B cell (primary cell): ENCODE measurements around the gene CDKN1B. TPM values are rescaled to one million over a fixed set of nuclear protein-coding genes. Genes with fewer than 3 reads are reported as not detected.

ENCODE experiments used
- ATAC-seq: fragments of 200-7000 bp; cut with Tn5 transposase; one replicate; pipeline ENCODE4 v1.10.0; 2021; ENCODE audit warnings: low read depth, mild to moderate bottlenecking, moderate number of reproducible peaks, moderate library complexity
- CTCF ChIA-PET: fragments of 350-600 bp; sonication (Branson Sonifier 250); formaldehyde crosslinking; loops from one replicate; lab custom pipeline; 2021; ENCODE audit warnings: antibody characterized with exemption, inconsistent platforms; lab: Charles Lee
- POLR2A ChIA-PET: fragments of 350-600 bp; sonication (Branson Sonifier 250); formaldehyde crosslinking; loops from one replicate; lab custom pipeline; 2021; ENCODE audit warnings: antibody characterized with exemption; lab: Charles Lee
- DNase-seq: peaks from one replicate; pipeline ENCODE4 v3.0.0; 2013
- H2AFZ ChIP-seq: 2 replicates; pipeline ENCODE4 v1.6.1; 2012; ENCODE audit warnings: mild to moderate bottlenecking, low read depth, low read length; ENCODE audit not compliant: insufficient read depth, poor library complexity, severe bottlenecking
- H3K27ac ChIP-seq, 2 donors: 1 replicate in 1 of 2; 2 replicates in 1 of 2; pipeline ENCODE4 v1.5.1; 2012 to 2013; ENCODE audit warnings: low read length in 2 of 2, mild to moderate bottlenecking in 2 of 2, moderate library complexity in 1 of 2
- H3K27me3 ChIP-seq, 4 experiments: fragments of 200-600 bp in 1 of 4; sonication (generic) in 1 of 4; replicated peaks in 1 of 4; 1 replicate in 2 of 4; 2 replicates in 2 of 4; pipeline versions ENCODE4 v1.6.1 to v1.7.0; 2013 to 2016; ENCODE audit warnings: low read length in 3 of 4, mild to moderate bottlenecking in 2 of 4, mixed read lengths in 1 of 4, moderate library complexity in 1 of 4; ENCODE audit not compliant: insufficient read depth in 4 of 4, control insufficient read depth in 3 of 4; ENCODE audit errors: control extremely low read depth in 1 of 4
- H3K36me3 ChIP-seq, 2 experiments: replicated peaks in 1 of 2; 1 replicate in 1 of 2; 2 replicates in 1 of 2; pipeline versions ENCODE4 v1.6.1 to v1.7.1; 2013; ENCODE audit warnings: low read length in 1 of 2; ENCODE audit not compliant: insufficient read depth in 2 of 2, control insufficient read depth in 1 of 2; ENCODE audit errors: control extremely low read depth in 1 of 2, extremely low read depth in 1 of 2
- H3K4me1 ChIP-seq, 2 donors: fragments of 200-600 bp in 1 of 2; sonication (generic) in 1 of 2; 1 replicate in 1 of 2; 2 replicates in 1 of 2; pipeline versions ENCODE4 v1.5.1 to v1.6.1; 2013 to 2017; ENCODE audit warnings: low read length in 2 of 2; ENCODE audit not compliant: control insufficient read depth in 2 of 2, insufficient read depth in 2 of 2
- H3K4me2 ChIP-seq: replicated peaks from 2 replicates; pipeline ENCODE3; 2012; ENCODE audit warnings: mild to moderate bottlenecking, low read depth, low read length; ENCODE audit not compliant: poor library complexity, severe bottlenecking
- H3K4me3 ChIP-seq, 5 experiments: fragments of 200-600 bp in 1 of 5; sonication (generic) in 1 of 5; 1 replicate in 3 of 5; 2 replicates in 2 of 5; pipeline versions ENCODE4 v1.5.1 to v1.7.0; 2011 to 2016; ENCODE audit warnings: low read length in 4 of 5, mild to moderate bottlenecking in 4 of 5, low read depth in 2 of 5, control low read depth in 1 of 5, moderate library complexity in 1 of 5; ENCODE audit not compliant: insufficient read depth in 1 of 5; ENCODE audit errors: control extremely low read depth in 1 of 5, extremely low read depth in 1 of 5
- H3K79me2 ChIP-seq: fragments of 200-600 bp; sonication (generic); one replicate; pipeline ENCODE4 v1.6.0; 2016; ENCODE audit warnings: low read length; ENCODE audit not compliant: control insufficient read depth, insufficient read depth
- H3K9ac ChIP-seq: fragments of 200-600 bp; sonication (generic); 2 replicates; pipeline ENCODE4 v1.6.1; 2017; ENCODE audit warnings: mild to moderate bottlenecking, low read length, moderate library complexity
- H3K9me3 ChIP-seq, 3 donors: one replicate each; pipeline versions ENCODE4 v1.6.1 to v1.7.1; 2013; ENCODE audit warnings: low read length in 2 of 3; ENCODE audit not compliant: control insufficient read depth in 2 of 3, insufficient read depth in 1 of 3; ENCODE audit errors: control extremely low read depth in 1 of 3
- H4K20me1 ChIP-seq: 2 replicates; pipeline ENCODE4 v1.6.0; 2012; ENCODE audit warnings: mild to moderate bottlenecking, low read length; ENCODE audit not compliant: insufficient read depth, control insufficient read depth, poor library complexity, severe bottlenecking
- H3K27ac Mint-ChIP-seq: one replicate; pipeline ENCODE4 v1.8.0; 2021; ENCODE audit warnings: mixed read lengths
- H3K27me3 Mint-ChIP-seq: one replicate; pipeline ENCODE4 v1.8.0; 2021; ENCODE audit warnings: mixed read lengths
- H3K4me1 Mint-ChIP-seq: one replicate; pipeline ENCODE4 v1.8.0; 2021; ENCODE audit warnings: mixed read lengths
- H3K4me3 Mint-ChIP-seq: one replicate; pipeline ENCODE4 v1.8.0; 2021; ENCODE audit warnings: mixed read lengths
- H3K9me3 Mint-ChIP-seq: one replicate; pipeline ENCODE4 v1.8.0; 2022; ENCODE audit warnings: mixed read lengths; ENCODE audit not compliant: insufficient read depth
- EZH2 ChIP-seq: IDR thresholded peaks from 2 replicates; pipeline ENCODE4 v1.6.1; 2012; ENCODE audit warnings: borderline replicate concordance, low read depth, mild to moderate bottlenecking, moderate library complexity, low read length; ENCODE audit not compliant: insufficient read depth, poor library complexity, severe bottlenecking
- WGBS: methylation state at CpG from one replicate; pipeline ENCODE4 v1.1.5; 2013; ENCODE audit warnings: missing lambda C conversion rate; ENCODE audit not compliant: insufficient coverage; 5-methylcytosine and 5-hydroxymethylcytosine counted together
- intact Hi-C: fragments of 100-400 bp; cut with micrococcal nuclease; formaldehyde crosslinking; loops from one replicate; pipeline ENCODE4 v1.10.0; 2022
- polyA plus RNA-seq: library from polyadenylated mRNA; depleted of rRNA; stranded (reverse); fragments of >200 nt; gene quantifications from 2 replicates; pipeline ENCODE4 v1.2.3, GENCODE V29; 2012
- small RNA-seq: library from RNA; depleted of rRNA; stranded (forward); fragments of <200 nt; gene quantifications from one replicate; pipeline ENCODE3, GENCODE V24; 2012; ENCODE audit warnings: low replicate concordance, low read depth; ENCODE audit not compliant: insufficient read length
- total RNA-seq, 2 donors: library from RNA; stranded (reverse); fragments of 120-200 nt in 1 of 2; gene quantifications; 1 replicate in 1 of 2; 2 replicates in 1 of 2; pipeline versions ENCODE4 v1.2.3 to v1.2.4, GENCODE V29; 2013 to 2022
- TF ChIP-seq, protein P1 (sequence below): fragments of 200-600 bp; IDR thresholded peaks from one replicate; pipeline ENCODE4 v1.8.0; 2022; ENCODE audit warnings: antibody characterized with exemption, mild to moderate bottlenecking

Gene CDKN1B
- total and polyA plus RNA-seq, 2 donors (not counting 1 experiment from before 2014, with no cell fraction given): 77.4 to 149 TPM

DNA sequence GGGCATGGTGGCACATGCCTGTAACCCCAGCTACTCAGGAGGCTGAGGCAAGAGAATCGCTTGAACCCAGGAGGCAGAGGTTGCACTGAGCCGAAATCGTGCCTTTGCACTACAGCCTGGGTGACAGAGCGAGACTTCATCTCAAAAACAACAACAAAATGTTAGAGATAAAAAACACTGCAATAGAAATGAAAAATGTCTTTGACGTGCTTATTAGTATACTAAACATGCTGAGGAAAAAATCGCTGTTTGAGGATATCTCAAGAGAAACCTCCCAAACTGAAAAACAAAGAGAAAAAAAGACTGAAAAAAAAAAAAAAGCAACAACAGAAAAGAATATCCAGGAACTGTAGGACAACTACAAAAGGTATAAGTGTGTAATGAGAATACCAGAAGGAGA, 53.1 kb downstream of the CDKN1B start:
- Mint-ChIP-seq H3K4me3 (no peak overlapping the region), H3K4me1 (no peaks in the 10 kb centered on the region), H3K27me3 (no peaks in the 10 kb centered on the region), H3K9me3 (peaks cover 5% of the 10 kb centered on the region), H3K27ac (no peak overlapping the region)
- intact Hi-C loops: no loop called here
- H3K36me3 ChIP-seq: no peaks in the 10 kb centered on the region
- no peak for TF ChIP-seq EZH2
- TF ChIP-seq, protein P1, sequence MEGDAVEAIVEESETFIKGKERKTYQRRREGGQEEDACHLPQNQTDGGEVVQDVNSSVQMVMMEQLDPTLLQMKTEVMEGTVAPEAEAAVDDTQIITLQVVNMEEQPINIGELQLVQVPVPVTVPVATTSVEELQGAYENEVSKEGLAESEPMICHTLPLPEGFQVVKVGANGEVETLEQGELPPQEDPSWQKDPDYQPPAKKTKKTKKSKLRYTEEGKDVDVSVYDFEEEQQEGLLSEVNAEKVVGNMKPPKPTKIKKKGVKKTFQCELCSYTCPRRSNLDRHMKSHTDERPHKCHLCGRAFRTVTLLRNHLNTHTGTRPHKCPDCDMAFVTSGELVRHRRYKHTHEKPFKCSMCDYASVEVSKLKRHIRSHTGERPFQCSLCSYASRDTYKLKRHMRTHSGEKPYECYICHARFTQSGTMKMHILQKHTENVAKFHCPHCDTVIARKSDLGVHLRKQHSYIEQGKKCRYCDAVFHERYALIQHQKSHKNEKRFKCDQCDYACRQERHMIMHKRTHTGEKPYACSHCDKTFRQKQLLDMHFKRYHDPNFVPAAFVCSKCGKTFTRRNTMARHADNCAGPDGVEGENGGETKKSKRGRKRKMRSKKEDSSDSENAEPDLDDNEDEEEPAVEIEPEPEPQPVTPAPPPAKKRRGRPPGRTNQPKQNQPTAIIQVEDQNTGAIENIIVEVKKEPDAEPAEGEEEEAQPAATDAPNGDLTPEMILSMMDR: no peak
- H3K4me3 ChIP-seq: no peak overlapping the region
- no peak overlapping the region for H3K27ac ChIP-seq
- no peak overlapping the region for H2AFZ ChIP-seq
- DNase-seq (no peak), ATAC-seq (no peak)
- 100% methylated on average over 1 of the region's 6 CpGs for WGBS
- H3K9ac ChIP-seq: no peak overlapping the region
- no peaks in the 10 kb centered on the region for H4K20me1 ChIP-seq
- no peaks in the 10 kb centered on the region for H3K27me3 ChIP-seq
- H3K4me2 ChIP-seq: no peak overlapping the region
- peaks cover 3 to 12% (median 6%) of the 10 kb centered on the region in 3 donors for H3K9me3 ChIP-seq
- no peaks in the 10 kb centered on the region for H3K4me1 ChIP-seq
- H3K79me2 ChIP-seq: no peaks in the 10 kb centered on the region
- ChIA-PET POLR2A (no interaction called here), CTCF (no interaction called here)

Small RNA genes within 50 kb of the gene (small RNA-seq; reads per million reads assigned to genes)
- not detected for gene MIR613

Other genes starting within 250 kb of the CDKN1B start
- gene DUSP16, start 154.5 kb upstream of the CDKN1B start, total RNA-seq: 5.6 and 5.9 TPM in 2 replicates
- gene DUSP16, start 154.5 kb upstream of the CDKN1B start, polyA plus RNA-seq: 0.35 and 0.37 TPM in 2 replicates
- gene CREBL2, start 105.5 kb upstream of the CDKN1B start, total RNA-seq: 20.2 and 22.1 TPM in 2 replicates
- gene CREBL2, start 105.5 kb upstream of the CDKN1B start, polyA plus RNA-seq: 4.9 and 6.5 TPM in 2 replicates
- gene GPR19, start 21.2 kb upstream of the CDKN1B start, total RNA-seq: 0.85 and 0.96 TPM in 2 replicates
- 0.21 and 0.35 TPM in 2 replicates for gene GPR19, start 21.2 kb upstream of the CDKN1B start, polyA plus RNA-seq
- gene APOLD1, start 68.3 kb downstream of the CDKN1B start, total RNA-seq: 3.7 and 4.7 TPM in 2 replicates
- 0.63 and 1.5 TPM in 2 replicates for gene APOLD1, start 68.3 kb downstream of the CDKN1B start, polyA plus RNA-seq
- 89.1 and 93.7 TPM in 2 replicates for gene DDX47, start 96.0 kb downstream of the CDKN1B start, total RNA-seq
- 50.1 and 125 TPM in 2 replicates for gene DDX47, start 96.0 kb downstream of the CDKN1B start, polyA plus RNA-seq
- gene GPRC5A, start 174.2 kb downstream of the CDKN1B start, total RNA-seq: not detected in 2 replicates
- gene GPRC5A, start 174.2 kb downstream of the CDKN1B start, polyA plus RNA-seq: 0.01 TPM in 1 of 2 replicates, not detected in the other
- 0.47 and 0.92 TPM in 2 replicates for gene GPRC5D, start 234.8 kb downstream of the CDKN1B start, total RNA-seq
- 6.4 and 7.7 TPM in 2 replicates for gene GPRC5D, start 234.8 kb downstream of the CDKN1B start, polyA plus RNA-seq